K562 (cell line): ENCODE data around the gene PIK3AP1. TPM values are rescaled to one million over a fixed set of nuclear protein-coding genes. Genes with fewer than 3 reads are reported as not detected.

ENCODE experiments used
- ATAC-seq: fragments of 200-7000 bp; cut with Tn5 transposase; 3 replicates; pipeline ENCODE4 v1.9.1; 2020; ENCODE audit warnings: moderate library complexity
- BruUV-seq: library from RNA; stranded (reverse); fragments of 400-500 nt; replicated peaks from 2 replicates; lab custom pipeline; 2021; lab: Mats Ljungman, UMichigan
- CTCF ChIA-PET: fragments of 300-600 bp; formaldehyde crosslinking; extraction: SDS; loops from one replicate; lab custom pipeline; 2021; ENCODE audit warnings: low intra/inter-chr PET ratio; lab: Yijun Ruan, JAX
- POLR2A ChIA-PET: fragments of 300-600, 350-650 bp; sonication (Branson Sonifier 250); formaldehyde crosslinking; extraction: SDS; loops from one replicate; lab custom pipeline; 2021; ENCODE audit warnings: antibody characterized with exemption, inconsistent platforms; lab: Yijun Ruan, JAX
- DNase-seq, 4 experiments: peaks; one replicate each; pipeline versions ENCODE4 v3.0.0 to v3.0.0-alpha.2; 2011 to 2018; ENCODE audit warnings: low spot score in 3 of 4, mixed read lengths in 3 of 4; ENCODE audit errors: extremely low read depth in 1 of 4
- FAIRE-seq: peaks from 2 replicates; lab custom pipeline; 2011; peaks lifted over from hg19 to GRCh38; lab: Jason Lieb, UNC
- H2AFZ ChIP-seq: 2 replicates; pipeline ENCODE4 v1.6.0; 2011; ENCODE audit warnings: low read depth, low read length, control low read depth, inconsistent platforms
- H3K27ac ChIP-seq: fragments of 200-600 bp; 3 replicates; pipeline ENCODE4 v1.8.0; 2011; ENCODE audit warnings: low read depth, mild to moderate bottlenecking, control low read depth, inconsistent platforms, low read length, moderate library complexity, mixed read lengths; ENCODE audit errors: extremely low read depth
- H3K27me3 ChIP-seq, 2 experiments: fragments of 300-600 bp in 1 of 2; 2 replicates in 1 of 2; 3 replicates in 1 of 2; pipeline versions ENCODE4 v1.6.0 to v1.8.0; 2011; ENCODE audit warnings: inconsistent platforms in 2 of 2, low read length in 2 of 2, mild to moderate bottlenecking in 1 of 2, mixed read lengths in 1 of 2, moderate library complexity in 1 of 2; ENCODE audit not compliant: control insufficient read depth in 2 of 2, insufficient read depth in 2 of 2
- H3K36me3 ChIP-seq: fragments of 300-600 bp; 3 replicates; pipeline ENCODE4 v1.8.0; 2011; ENCODE audit warnings: mild to moderate bottlenecking, low read length, inconsistent platforms; ENCODE audit not compliant: control insufficient read depth, insufficient read depth
- H3K4me1 ChIP-seq, 2 experiments: fragments of 200-600 bp in 1 of 2; replicated peaks in 1 of 2; 2 replicates in 1 of 2; 3 replicates in 1 of 2; pipeline versions ENCODE4 v1.5.1 to v1.8.0; 2011; ENCODE audit warnings: inconsistent platforms in 2 of 2, low read length in 2 of 2, mild to moderate bottlenecking in 1 of 2, mixed read lengths in 1 of 2, moderate library complexity in 1 of 2; ENCODE audit not compliant: control insufficient read depth in 2 of 2, insufficient read depth in 2 of 2
- H3K4me2 ChIP-seq: 2 replicates; pipeline ENCODE4 v1.6.1; 2011; ENCODE audit warnings: low read length, control low read depth, inconsistent platforms, mixed read lengths; ENCODE audit not compliant: insufficient read depth
- H3K4me3 ChIP-seq: fragments of 200-600 bp; sonication (generic), shearing (Covaris generic); 2 replicates; pipeline ENCODE4 v1.5.1; 2016; ENCODE audit warnings: control low read depth, inconsistent platforms
- H3K79me2 ChIP-seq: fragments of 200-600 bp; 3 replicates; pipeline ENCODE4 v1.8.0; 2011; ENCODE audit warnings: low read length, inconsistent platforms; ENCODE audit not compliant: control insufficient read depth, insufficient read depth
- H3K9ac ChIP-seq, 2 experiments: 2 replicates each; pipeline versions ENCODE4 v1.6.0 to v1.6.1; 2011; ENCODE audit warnings: low read depth in 2 of 2, low read length in 2 of 2, control low read depth in 1 of 2, inconsistent platforms in 1 of 2, mild to moderate bottlenecking in 1 of 2, mixed read lengths in 1 of 2; ENCODE audit not compliant: insufficient read depth in 1 of 2
- H3K9me1 ChIP-seq: one replicate; pipeline ENCODE4 v1.6.0; 2011; ENCODE audit warnings: inconsistent platforms, mild to moderate bottlenecking, low read length, moderate library complexity; ENCODE audit not compliant: control insufficient read depth, insufficient read depth
- H3K9me3 ChIP-seq: replicated peaks from 2 replicates; pipeline ENCODE4 v1.5.1; 2011; ENCODE audit warnings: low read depth, low read length, inconsistent platforms; ENCODE audit not compliant: control insufficient read depth, insufficient read depth
- H4K20me1 ChIP-seq: replicated peaks from 2 replicates; pipeline ENCODE4 v1.6.1; 2011; ENCODE audit warnings: low read length, inconsistent platforms, mixed read lengths; ENCODE audit not compliant: control insufficient read depth, insufficient read depth
- CEBPB ChIP-seq: fragments of 450-650 bp; IDR thresholded peaks from 2 replicates; pipeline ENCODE4 v1.6.1; 2016; ENCODE audit warnings: missing genetic modification characterization, missing compliant biosample characterization
- CTCF ChIP-seq, 3 experiments: IDR thresholded peaks in 2 of 3; conservative IDR thresholded peaks in 1 of 3; 2 replicates each; pipeline ENCODE4 v1.5.1; 2011 to 2012; ENCODE audit warnings: low read length in 3 of 3, mild to moderate bottlenecking in 3 of 3, control low read depth in 2 of 3, improper control_type of control experiment in 1 of 3, inconsistent platforms in 1 of 3, low read depth in 1 of 3, mixed read lengths in 1 of 3, moderate library complexity in 1 of 3; ENCODE audit not compliant: insufficient read depth in 2 of 3
- HEY1 ChIP-seq: fragments of 250-450 bp; sonication (Bioruptor Pico); IDR thresholded peaks from 2 replicates; pipeline ENCODE4 v1.5.0; 2020; ENCODE audit warnings: mild to moderate bottlenecking, moderate library complexity, borderline replicate concordance
- MED1 ChIP-seq: sonication (generic); formaldehyde crosslinking; IDR thresholded peaks from 2 replicates; pipeline ENCODE4 v1.8.1; 2023; ENCODE audit warnings: missing genetic modification reagents, borderline replicate concordance
- MEIS2 ChIP-seq: fragments of 450-650 bp; IDR thresholded peaks from 2 replicates; pipeline ENCODE4 v1.6.1; 2014; ENCODE audit warnings: mild to moderate bottlenecking; ENCODE audit not compliant: partially characterized antibody
- RBBP5 ChIP-seq: fragments of 200-600 bp; sonication (generic); IDR thresholded peaks from 2 replicates; pipeline ENCODE4 v1.6.1; 2012; ENCODE audit warnings: borderline replicate concordance, mild to moderate bottlenecking, low read length, control low read depth, inconsistent platforms; ENCODE audit not compliant: insufficient read depth, poor library complexity, severe bottlenecking
- WGBS: fragments of 100-300 bp; shearing (Covaris generic); methylation state at CpG from one replicate; pipeline ENCODE4 v1.1.6; 2016; ENCODE audit warnings: low coverage, mixed read lengths; ENCODE audit not compliant: insufficient coverage; ENCODE audit errors: missing lambda C conversion rate; 5-methylcytosine and 5-hydroxymethylcytosine counted together
- in situ Hi-C: fragments of 300-500 bp; cut with MboI; formaldehyde crosslinking; loops from 4 replicates; pipeline ENCODE4 v1.15.0; 2018; ENCODE audit warnings: inconsistent platforms, mixed read lengths
- intact Hi-C: fragments of 100-400 bp; cut with micrococcal nuclease; formaldehyde crosslinking; loops from 2 replicates; pipeline ENCODE4 v1.14.2; 2022
- polyA plus RNA-seq, 8 experiments: library from polyadenylated mRNA; depleted of rRNA in 4 of 8; stranded (reverse) in 5 of 8; unstranded in 3 of 8; fragments of >200 nt; fragmentation: Nextera tagmentation in 2 of 8; fragmentation: Illumina TruSeq in 1 of 8; extraction: Ambion mirVana in 2 of 8; extraction: Trizol in 1 of 8; gene quantifications; 2 replicates each; pipeline versions ENCODE4 v1.2.1 to v1.2.3, GENCODE V29; 2011 to 2014; ENCODE audit warnings: inconsistent platforms in 1 of 8, missing spikeins in 1 of 8
- total RNA-seq, 7 experiments: library from RNA; depleted of rRNA in 6 of 7; stranded (reverse); fragments of >200 nt in 6 of 7; fragmentation: Illumina TruSeq in 2 of 7; extraction: Trizol in 2 of 7; gene quantifications; 2 replicates each; pipeline versions ENCODE4 v1.2.1 to v1.2.3, GENCODE V29; 2011 to 2021; ENCODE audit warnings: low replicate concordance in 1 of 7

Gene PIK3AP1
- total and polyA plus RNA-seq, 9 of the 15 experiments (the other 6 are each of a cell fraction or from before 2014, with no cell fraction given): 0.20 to 2.4 (median 1.4) TPM

- 20% methylated on average over 8 of the region's 11 CpGs for WGBS
- BruUV-seq: no TSS peak
- ChIA-PET POLR2A (no interaction called here), CTCF (no interaction called here)
- Histone ChIP-seq H3K79me2 (no peaks in the 10 kb centered on the region), H3K4me3 (no peak overlapping the region), H3K27ac (no peak overlapping the region), H4K20me1 (no peaks in the 10 kb centered on the region), H3K9ac (no peak overlapping the region), H2AFZ (peak overlapping the region; percentile 32; the same call in 1 of the 2 replicates), H3K27me3 (no peaks in the 10 kb centered on the region), H3K9me3 (no peaks in the 10 kb centered on the region), H3K36me3 (no peaks in the 10 kb centered on the region), H3K4me2 (no peak overlapping the region; the same call in 1 of the 2 replicates), H3K4me1 (peaks cover 9 to 17% of the 10 kb centered on the region in 2 experiments; a peak in 4 of 5 replicates), H3K9me1 (no peaks in the 10 kb centered on the region)
- intact Hi-C loops (loop anchor here (10.0 kb wide), 1 partner anchor 137 kb away; no protein-coding TSS in a partner anchor), in situ Hi-C loops (no loop called here)
- TF ChIP-seq MED1 (no peak), RBBP5 (no peak), CEBPB (0 out of 2 replicates have a peak, but pooled peaks have one; percentile 11), MEIS2 (peak; percentile 21), HEY1 (CRISPR knock-in tag) (no peak), CTCF (IDR thresholded peaks at IDR 0.05 in 2 of 3, conservative IDR thresholded peaks at IDR 0.05 in 1 of 3; ENCODE audit: insufficient read depth in 2 of 3, low read depth in 1 of 3, low read length in 3 of 3) (0 out of 6 replicates have a peak, but pooled peaks of 1 of the 3 experiments have one; percentile 12)
- FAIRE-seq (peak; percentile 75), ATAC-seq (peak; percentile 55; the same call in 2 of the 3 replicates), DNase-seq (peak in 1 of 4 experiments; percentile 45)
Measured at GRCh38 chr10:96768136-96768535, 47.8 kb upstream of the PIK3AP1 start.
